ENCODE measurements around the gene PRKAR2B.
"Not testable (repeated sequence)": the region's sequence is repeated elsewhere in the genome, so short reads cannot be mapped to it uniquely, and the experiment has no call there.

Gene PRKAR2B

DNA sequence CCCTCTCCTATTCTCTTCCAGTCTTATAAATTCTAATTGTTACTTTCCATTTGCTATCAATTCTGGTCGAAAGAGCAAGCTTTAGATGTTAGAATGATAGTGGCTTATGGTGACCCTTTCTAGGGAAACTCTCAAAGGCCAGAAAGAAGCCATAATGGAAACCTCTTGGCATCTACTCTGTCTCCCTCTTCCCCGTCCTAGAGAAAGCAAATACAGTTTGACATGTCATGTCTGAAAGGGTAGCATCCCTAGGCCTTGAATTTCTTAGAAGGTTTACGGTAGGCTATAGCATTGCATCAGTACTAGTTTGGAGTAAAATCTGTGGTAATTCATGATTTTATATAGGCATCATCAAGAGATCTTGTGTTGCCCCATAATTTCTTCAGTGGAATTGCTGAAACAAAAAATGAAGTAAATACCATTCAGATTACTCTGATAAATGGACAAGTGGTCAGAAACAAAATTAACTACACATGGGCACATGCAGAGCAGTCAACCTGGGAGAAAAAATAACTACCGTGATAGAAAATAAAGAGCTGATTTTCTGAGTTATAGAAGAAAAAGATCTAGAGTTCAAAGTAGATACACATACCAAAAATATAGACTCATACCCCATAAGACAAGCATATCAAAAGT is 4.4 kb downstream of the PRKAR2B start:
- DNase-seq (ENCODE audit: low read depth), result no peak

DNA sequence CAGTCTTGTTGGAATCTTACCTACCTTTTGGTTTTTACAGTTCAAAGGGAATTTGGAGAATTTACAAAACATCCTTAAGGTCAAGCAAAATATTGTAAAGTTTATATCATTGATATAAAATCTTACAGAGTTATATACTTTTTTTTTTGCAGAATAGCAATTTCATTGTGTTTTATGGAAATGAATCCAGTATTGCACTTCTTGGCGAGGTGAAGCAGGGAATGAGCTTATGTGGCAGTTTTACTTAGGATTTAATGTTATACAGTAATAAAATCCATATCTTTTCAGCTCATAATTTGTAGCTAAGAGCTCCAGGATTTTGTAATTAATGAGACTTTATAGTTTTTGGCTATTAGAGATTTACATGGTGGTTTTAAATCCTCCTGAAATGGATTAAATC is 5.0 kb downstream of the PRKAR2B start:
- DNase-seq (ENCODE audit: low read depth), result no peak

GRCh38 chr7:107049971-107050532 is 5.5 kb downstream of the PRKAR2B start:
- DNase-seq (ENCODE audit: low read depth), result no peak

DNA sequence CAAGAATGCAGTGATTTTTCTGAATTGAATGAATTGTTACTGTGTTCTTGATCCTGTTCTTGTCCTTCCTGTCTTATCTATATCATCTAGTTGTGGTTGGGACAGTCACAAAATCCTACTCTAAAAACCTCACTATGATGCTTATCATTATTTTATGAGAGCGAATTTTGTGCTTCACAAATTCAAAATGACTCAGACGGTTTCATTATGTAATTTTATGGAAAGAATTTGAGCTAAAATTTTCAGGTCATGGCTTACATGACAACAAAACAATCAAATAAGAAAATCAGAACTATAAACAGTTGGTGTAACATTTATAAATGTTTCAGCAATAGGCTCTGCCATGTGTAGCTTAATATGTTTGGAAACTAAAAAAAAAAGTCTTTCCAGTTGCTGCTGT is 6.9 kb downstream of the PRKAR2B start:
- DNase-seq (ENCODE audit: low read depth), result no peak

DNA sequence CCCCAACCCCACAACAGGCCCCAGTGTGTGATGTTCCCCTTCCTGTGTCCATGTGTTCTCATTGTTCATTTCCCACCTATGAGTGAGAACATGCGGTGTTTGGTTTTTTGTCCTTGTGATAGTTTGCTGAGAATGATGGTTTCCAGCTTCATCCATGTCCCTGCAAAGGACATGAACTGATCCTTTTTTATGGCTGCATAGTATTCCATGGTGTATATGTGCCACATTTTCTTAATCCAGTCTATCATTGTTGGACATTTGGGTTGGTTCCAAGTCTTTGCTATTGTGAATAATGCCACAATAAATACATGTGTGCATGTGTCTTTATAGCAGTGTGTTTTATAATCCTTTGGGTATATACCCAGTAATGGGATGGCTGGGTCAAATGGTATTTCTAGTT is 10.5 kb downstream of the PRKAR2B start:
- DNase-seq (ENCODE audit: low read depth), result not testable (repeated sequence)

DNA sequence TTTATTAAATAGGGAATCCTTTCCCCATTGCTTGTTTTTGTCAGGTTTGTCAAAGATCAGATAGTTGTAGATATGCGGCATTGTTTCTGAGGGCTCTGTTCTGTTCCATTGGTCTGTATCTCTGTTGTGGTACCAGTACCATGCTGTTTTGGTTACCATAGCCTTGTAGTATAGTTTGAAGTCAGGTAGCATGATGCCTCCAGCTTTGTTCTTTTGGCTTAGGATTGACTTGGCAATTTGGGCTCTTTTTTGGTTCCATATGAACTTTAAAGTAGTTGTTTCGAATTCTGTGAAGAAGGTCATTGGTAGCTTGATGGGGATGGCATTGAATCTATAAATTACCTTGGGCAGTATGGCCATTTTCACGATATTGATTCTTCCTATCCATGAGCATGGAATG is 11.6 kb downstream of the PRKAR2B start:
- not testable (repeated sequence) for DNase-seq (ENCODE audit: low read depth)

DNA sequence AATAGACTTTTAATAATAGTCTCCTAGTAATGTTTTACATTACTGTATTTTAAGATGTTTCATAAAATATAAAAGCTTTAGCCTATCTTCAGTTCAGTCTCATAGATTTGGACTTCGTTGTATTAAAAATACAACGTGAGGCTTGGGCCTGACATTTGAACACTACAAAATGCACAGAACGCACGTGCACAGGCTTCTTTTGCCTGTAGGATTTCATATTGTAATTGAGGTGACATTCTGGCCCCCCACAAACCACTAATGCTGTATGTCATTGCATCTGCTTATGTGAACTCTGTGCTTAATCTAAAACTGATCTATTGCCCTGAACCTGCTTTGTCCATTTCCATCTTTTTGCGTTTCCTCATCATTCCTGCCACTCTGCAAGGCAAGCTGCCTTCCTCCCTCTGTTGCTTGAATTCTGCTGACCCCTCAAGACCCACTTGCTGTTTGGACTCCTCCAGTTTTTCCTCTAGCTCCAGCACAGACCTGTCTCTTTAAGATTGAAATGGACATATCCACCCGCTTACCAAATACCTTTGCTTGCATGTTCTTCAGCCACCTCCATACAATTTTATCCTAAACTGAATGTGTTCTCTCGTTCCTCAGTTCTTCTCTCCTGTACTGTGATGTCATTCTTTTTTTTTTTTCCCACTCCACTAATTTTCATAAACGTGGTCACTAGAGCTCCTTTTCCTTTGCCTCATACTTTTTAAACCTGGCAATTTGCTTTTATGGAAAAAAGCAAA is 12.4 kb downstream of the PRKAR2B start:
- no peak for DNase-seq (ENCODE audit: low read depth)

GRCh38 chr7:107057474-107057833 is 12.9 kb downstream of the PRKAR2B start:
- DNase-seq (ENCODE audit: low read depth), result no peak

DNA sequence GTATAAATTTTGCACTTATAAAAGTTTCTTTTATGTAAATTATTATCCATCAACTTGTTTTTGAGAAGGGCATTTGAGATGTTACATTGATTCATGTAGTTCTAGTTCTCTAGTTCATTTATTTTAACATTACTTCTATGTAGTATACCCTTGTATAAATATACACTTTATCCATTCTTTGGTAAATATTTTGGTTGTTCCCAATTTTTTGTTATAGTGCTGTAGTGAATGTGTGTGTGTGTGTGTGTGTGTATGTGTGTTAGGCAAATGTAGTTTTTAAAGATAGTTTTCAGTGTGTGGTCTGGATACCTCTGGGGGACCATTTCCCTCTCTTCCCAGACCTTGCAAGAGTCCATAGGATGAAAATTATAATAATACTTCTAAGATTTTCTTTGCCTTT is 15.0 kb downstream of the PRKAR2B start:
- no peak for DNase-seq (ENCODE audit: low read depth)

DNA sequence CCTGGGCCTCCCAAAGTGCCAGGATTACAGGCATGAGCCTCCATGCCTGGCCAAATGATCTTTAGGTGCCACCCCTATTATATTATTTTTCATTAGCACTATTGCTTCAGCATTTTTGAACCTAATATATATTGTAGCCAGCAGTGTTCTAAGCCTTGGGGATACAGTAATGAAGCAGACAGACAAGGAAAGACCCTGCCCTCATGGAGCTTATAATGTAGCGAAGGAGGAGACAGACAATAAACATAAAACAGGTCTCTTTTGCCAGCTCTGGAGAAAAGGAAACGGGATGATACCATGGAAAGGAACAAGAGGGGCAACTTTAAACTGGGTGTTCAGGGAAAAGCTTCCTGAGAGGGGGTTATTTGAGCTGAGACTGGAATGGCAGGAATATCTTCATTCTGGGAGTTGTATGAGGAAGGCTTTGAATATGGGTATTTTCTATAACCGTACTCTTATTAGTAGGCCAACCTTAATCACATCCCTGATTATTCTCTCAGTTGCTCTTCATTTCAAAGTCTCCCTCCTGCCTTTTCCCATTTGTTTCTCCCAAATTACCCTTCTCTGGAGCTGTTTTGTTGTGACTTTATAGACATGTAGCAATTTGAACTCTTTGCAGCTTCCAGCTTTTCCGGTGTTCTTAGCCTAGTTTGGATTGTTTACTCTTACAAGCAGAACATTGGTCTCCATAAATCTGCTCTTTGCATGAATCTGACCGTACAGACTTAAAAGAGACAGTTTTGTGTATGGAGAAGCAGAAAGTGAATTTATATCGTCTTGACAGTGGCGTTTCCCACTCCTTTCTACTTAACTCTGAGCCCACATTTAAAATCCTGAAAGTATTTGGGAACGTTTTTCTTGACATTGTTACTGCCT is 19.0 kb downstream of the PRKAR2B start:
- DNase-seq (ENCODE audit: low read depth), result no peak

GRCh38 chr7:107064255-107064654 is 19.8 kb downstream of the PRKAR2B start:
- DNase-seq (ENCODE audit: low read depth), result no peak

DNA sequence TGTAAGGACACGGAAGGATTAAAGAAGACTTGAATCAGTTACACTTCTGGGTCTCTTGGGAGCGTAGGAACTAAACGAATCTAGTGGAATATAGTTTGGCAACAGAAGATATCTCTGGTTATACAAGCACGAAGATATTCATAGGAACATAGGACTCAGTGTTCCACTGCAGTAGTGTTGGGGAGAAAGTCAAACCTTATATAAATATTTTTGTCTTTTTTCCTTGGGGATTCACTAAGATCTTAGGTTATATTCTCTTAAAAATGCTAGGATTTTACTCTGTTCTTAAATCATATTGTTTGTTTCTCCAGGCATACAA is 21.4 kb downstream of the PRKAR2B start:
- DNase-seq (ENCODE audit: low read depth), result no peak

GRCh38 chr7:107068156-107068555 is 23.7 kb downstream of the PRKAR2B start:
- no peak for DNase-seq (ENCODE audit: low read depth)

DNA sequence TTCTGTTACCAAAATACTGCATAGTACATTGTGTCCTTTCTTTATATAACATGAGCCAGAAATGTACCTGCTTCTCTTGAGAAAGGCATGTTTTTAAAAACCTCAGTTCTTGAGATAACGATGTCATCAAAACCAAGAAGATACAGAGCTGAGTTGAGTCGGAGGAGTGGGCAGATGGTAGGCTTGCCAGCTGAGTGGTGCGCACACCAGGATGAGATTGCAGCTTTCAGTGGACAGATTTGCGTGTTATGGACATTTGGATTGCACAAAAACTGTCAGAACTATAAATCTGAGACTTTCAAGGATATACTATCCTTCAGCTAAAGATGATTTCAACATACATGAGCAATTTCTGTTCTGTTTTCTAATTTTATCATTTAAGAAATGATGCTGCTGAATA is 25.0 kb downstream of the PRKAR2B start:
- no peak for DNase-seq (ENCODE audit: low read depth)

GRCh38 chr7:107070710-107071109 is 26.2 kb downstream of the PRKAR2B start:
- no peak for DNase-seq (ENCODE audit: low read depth)

DNA sequence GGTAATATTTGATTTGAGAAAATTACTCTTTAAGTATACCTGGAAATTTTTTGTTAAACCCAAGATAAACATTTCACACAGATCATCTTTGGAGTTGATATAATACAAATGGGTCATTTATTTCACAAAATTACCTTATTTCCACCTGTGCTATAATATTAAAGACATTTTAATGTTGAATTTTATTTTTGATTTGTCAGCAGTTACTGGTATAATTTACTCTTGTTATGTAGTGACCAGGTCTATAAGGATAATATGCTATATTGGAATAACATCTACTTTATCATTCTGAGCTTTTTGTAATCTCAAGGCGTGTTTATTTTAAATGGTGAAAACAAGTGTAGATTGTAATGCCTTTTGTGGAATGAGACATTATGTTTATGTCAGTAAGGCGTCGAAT is 26.6 kb downstream of the PRKAR2B start:
- no peak for DNase-seq (ENCODE audit: low read depth)

DNA sequence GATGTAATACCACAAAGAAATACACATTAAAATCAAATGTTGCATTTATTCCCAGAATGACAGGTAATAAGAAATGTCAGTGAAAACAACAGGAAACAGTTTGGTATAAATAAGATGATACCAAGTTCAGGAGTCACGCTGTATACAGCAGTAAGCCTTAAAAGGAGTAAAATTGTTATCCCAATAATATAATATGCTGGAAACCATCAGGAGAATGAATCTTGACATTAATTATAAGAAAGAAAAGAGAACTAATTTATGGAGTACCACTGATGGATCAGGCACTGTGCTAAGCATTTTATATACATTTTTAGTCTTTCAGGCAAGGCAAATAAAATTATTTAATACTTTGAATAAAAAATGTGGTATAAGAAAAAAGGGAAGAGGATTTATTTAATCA is 27.6 kb downstream of the PRKAR2B start:
- DNase-seq (ENCODE audit: low read depth), result no peak

DNA sequence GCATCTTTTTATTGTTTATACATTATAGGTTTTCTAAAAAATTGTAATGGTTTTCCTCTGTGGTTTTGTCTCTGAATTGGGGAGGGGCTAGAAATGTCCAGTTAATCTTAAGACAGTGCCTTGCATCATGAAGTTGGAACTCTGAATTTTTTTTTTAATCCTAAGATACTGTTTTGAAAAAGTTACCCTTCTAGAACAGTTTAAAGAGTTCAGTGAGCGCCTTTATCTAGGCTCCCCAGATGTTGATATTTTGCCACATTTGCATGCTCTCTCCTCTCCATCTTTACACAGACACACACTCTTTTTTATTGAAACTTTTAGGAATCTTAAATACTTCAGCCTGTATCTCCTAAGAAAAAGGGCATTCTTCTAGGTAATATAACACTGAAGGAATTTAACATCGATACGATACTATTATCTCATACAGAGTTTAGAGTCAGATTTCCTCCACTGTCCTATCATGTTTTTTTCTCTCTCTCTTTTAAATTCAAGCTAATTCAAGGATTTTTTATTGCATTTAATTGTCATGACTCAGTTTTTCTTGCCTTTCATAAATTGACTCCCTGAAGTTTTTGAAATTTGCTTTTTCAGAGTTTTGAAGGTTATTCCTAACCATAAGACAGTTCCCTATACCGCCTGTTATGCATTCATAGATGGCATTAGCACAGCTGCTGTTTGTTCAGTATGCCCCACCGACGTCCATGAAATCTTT is 31.5 kb downstream of the PRKAR2B start:
- DNase-seq (ENCODE audit: low read depth), result no peak

DNA sequence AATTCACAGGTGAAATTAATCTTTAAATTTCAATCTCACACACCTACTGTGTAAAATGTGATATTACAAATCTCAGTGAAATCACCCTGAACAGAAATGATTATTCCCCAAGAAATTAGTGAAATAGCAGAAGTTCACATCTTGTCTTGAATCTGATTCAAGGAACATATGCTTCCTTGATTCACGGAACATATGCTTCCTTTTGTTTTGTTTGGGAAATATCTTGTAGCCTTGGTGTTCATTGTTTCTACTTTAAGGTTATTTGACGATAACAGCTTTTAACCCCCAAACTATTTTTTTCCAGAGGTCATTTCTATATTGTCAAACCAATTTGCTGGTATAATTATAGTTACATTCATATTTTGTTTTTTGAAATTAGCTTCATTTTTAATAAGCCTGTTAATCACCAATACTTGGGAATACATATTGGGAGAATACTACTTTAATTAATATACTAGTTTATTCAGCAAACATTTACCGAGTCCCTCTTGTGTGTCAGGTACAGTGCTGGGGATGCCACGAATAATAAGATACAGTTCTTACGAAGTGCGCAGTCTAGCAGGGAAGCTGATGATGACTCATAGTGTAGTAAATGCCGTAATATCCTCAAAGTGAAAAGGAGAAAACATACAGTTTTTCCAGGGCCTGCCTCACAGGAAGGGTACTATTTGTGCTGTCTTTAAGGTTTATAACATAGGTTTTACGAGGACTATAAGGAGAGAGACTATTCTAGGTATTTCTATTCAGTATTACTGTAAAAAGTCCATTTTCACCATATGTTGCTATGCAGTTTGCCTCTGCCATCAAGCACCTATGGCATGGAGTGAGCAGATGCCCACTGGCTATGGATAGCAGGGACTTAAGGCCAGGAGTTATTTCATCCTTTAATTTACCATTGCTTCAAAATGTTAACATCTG is 32.5 kb downstream of the PRKAR2B start:
- DNase-seq (ENCODE audit: low read depth), result no peak

GRCh38 chr7:107077699-107078516 is 33.4 kb downstream of the PRKAR2B start:
- DNase-seq (ENCODE audit: low read depth), result no peak
